HG03520 (cell line): ENCODE data around the gene KLHL5.
"Not testable (repeated sequence)": the region's sequence is repeated elsewhere in the genome, so short reads cannot be mapped to it uniquely, and the experiment has no call there.

ENCODE experiments used
- ATAC-seq: cut with Tn5 transposase; IDR thresholded peaks from one replicate; pipeline ENCODE4 v1.9.1; 2021; ENCODE audit warnings: mild to moderate bottlenecking, moderate library complexity; ENCODE audit not compliant: unreplicated experiment

The KLHL5 gene

GRCh38 chr4:39096847-39097246 is 34.8 kb downstream of the KLHL5 start:
- no peak for ATAC-seq

GRCh38 chr4:39097290-39097689 is 35.3 kb downstream of the KLHL5 start:
- no peak for ATAC-seq

- no peak for ATAC-seq
These were observed 40.3 kb downstream of the KLHL5 start for GRCh38 chr4:39102297-39102696.

GRCh38 chr4:39103291-39103690 is 41.3 kb downstream of the KLHL5 start:
- ATAC-seq = no peak

- no peak for ATAC-seq
These were observed 42.2 kb downstream of the KLHL5 start for GRCh38 chr4:39104255-39104654.

- ATAC-seq = no peak
These were observed 44.0 kb downstream of the KLHL5 start for GRCh38 chr4:39106011-39106410.

- ATAC-seq = no peak
These were observed 52.4 kb downstream of the KLHL5 start for GRCh38 chr4:39114436-39114835.

- no peak for ATAC-seq
These were observed 56.1 kb downstream of the KLHL5 start for GRCh38 chr4:39118034-39118658.

GRCh38 chr4:39120418-39120817 is 58.4 kb downstream of the KLHL5 start:
- no peak for ATAC-seq

GRCh38 chr4:39124885-39125599 is 63.0 kb downstream of the KLHL5 start:
- peak; percentile 81 for ATAC-seq

- no peak for ATAC-seq
These were observed 63.6 kb downstream of the KLHL5 start for GRCh38 chr4:39125600-39125985.

- ATAC-seq = no peak
These were observed 64.4 kb downstream of the KLHL5 start for GRCh38 chr4:39126256-39127095.

- ATAC-seq = no peak
These were observed 71.6 kb downstream of the KLHL5 start for GRCh38 chr4:39133623-39134022.

- ATAC-seq = no peak
These were observed 72.8 kb downstream of the KLHL5 start for GRCh38 chr4:39134683-39135306.

- not testable (repeated sequence) for ATAC-seq
These were observed 76.2 kb downstream of the KLHL5 start for GRCh38 chr4:39138227-39138626.

GRCh38 chr4:39146211-39146610 is 84.2 kb downstream of the KLHL5 start:
- ATAC-seq = no peak

GRCh38 chr4:39154009-39154408 is 92.0 kb downstream of the KLHL5 start:
- ATAC-seq = no peak

- ATAC-seq = no peak
These were observed 95.5 kb downstream of the KLHL5 start for GRCh38 chr4:39157520-39157919.

- no peak for ATAC-seq
These were observed 104.1 kb downstream of the KLHL5 start for GRCh38 chr4:39166177-39166576.

- no peak for ATAC-seq
These were observed 104.6 kb downstream of the KLHL5 start for GRCh38 chr4:39166669-39167068.

- no peak for ATAC-seq
These were observed 107.4 kb downstream of the KLHL5 start for GRCh38 chr4:39169426-39169825.
